NCI-H524 treated with DMSO at 0.1 percent for 48 hours (cell line): Measurements from ENCODE around the gene BCR.
A peak's percentile ranks its signal among the peaks of the same experiment; 100 is the strongest.

ENCODE experiments used
- DNase-seq: peaks from one replicate; lab custom pipeline; 2025; lab: John Stamatoyannopoulos, UW

Gene BCR

GRCh38 chr22:23199159-23199558 lies 18.9 kb downstream of the BCR start:
- DNase-seq, result no peak

- no peak for DNase-seq
These were observed 20.6 kb downstream of the BCR start for GRCh38 chr22:23200898-23201297.

- no peak for DNase-seq
These were observed 22.6 kb downstream of the BCR start for GRCh38 chr22:23202812-23203451.

GRCh38 chr22:23203452-23204124 lies 23.3 kb downstream of the BCR start:
- no peak for DNase-seq

DNA sequence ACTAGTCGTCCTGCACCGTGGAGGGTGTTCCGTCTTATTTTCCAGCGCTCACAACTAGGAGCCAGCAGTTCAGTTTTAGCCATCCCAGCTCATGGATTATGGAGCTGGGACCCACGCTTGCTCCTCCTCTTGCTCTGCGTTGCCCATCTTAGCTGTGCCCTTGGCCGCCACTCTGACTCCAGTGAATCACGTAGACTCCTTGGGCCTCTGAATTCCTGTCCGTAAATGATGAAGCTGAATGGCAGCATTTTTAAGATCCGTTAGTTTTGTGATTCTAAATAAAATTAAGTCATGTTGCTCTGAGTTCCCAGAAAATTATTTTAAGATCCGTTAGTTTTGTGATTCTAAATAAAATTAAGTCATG lies 23.8 kb downstream of the BCR start:
- DNase-seq, result no peak

DNA sequence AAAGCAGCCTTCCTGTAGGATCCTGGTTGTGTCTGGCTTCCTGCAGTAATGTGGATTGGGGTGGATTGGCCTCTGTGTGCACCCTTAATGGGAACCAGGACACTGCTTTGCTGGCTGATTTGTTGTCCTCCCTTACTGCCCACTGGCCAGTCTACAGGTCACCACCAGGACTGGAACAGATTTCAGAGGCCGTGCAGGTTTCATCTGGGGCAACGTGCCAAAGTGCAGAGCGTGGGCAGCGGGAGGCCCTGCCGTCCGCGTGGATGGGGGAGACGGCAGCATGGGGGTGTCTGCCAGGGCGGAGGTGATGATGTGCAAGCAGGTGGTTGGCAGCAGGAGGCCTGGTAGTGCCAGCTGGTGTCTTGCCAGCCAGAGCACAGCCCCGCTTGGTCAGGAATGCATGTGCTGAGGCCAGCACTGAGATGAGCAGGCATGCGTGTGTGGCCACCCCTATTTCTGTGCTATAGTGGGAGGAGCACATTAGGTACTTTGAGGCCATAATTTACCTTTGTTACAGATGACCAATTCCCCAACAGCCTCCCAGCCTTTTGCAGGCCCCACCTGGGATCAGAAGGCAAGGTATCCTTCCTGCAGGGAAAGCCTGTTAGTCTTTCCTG lies 24.3 kb downstream of the BCR start:
- peak; percentile 31 for DNase-seq

DNA sequence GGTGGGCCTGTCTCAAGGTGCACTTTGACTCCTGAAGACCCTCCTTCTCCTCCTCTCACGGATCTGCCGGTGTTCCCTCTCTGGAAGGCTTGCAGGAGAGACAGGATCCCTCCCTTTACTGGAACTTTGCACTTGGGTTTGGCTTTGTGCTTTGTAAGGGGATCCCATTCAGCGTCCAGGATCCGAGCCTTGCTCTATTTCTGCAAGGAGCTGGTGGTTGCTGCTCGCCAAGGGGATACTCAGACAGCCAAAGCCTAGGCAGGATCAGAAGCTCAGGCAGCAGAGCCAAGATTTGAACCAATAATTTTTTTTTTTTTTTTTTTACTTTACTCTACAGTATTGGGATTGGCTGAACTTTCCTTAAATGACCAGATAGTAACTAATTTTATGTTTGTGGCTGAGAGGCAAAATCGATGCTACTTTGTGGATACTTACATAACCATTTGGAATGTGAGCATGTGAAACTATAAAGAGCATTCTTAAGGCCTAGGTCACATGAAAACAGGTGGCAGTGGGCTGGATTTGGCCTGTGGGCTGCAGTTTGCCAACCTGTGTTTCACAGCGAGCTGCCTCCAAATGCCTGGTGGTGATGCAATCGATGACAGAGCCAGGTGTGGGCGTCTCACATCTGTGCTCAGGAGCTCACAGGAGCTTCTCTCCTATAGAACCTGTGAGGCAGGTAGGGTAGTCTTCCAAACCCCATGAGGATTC lies 25.2 kb downstream of the BCR start:
- DNase-seq, result no peak

DNA sequence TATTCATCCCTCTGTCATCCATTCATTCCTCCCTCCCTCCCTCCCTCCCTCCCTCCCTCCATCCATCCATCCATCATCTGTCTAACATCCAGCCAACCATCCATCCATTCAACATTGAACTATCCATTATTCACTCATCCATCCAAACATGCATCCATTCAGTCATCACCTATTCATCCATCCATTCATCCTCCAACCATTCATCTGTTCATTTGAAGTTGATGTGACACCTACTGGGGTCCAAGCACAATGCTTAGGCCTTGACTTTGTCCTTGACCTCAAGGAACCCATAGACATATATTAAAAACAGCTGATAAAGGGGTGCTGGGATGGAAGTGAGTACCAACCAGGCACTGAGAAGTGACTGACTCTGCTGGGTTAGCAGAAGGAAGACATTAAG lies 26.6 kb downstream of the BCR start:
- DNase-seq, result no peak

DNA sequence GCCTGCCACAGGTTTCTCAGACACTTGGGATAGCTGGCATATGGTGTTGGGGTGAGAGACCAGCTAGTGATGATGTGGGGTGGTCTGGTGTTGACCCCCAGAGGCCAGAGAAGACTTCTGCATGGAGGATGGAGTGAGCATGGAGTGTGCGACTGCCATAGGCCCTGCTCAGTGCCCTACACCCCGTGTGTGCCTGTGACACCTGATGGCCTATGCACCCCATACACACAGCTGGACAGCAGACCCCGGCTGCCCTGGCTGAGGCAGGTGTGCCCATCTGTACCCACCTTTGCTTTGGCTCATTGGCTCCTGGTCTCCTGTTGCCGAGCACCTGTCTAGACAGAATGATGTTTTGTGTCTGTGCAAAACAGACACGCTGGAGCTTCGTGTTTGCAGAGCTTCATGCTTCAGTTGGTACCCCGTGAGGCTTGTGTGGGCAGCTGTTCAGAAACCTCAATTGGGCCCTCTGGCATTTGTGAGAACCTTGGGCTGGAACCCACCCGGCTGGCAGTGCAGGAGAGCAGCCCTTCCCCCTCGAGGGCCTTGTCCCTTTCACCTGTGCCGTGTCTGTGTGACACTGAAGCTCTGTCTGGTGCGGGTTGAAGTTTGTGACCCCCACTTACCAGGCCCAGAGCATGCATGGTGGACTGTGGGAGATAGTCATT lies 27.6 kb downstream of the BCR start:
- no peak for DNase-seq

DNA sequence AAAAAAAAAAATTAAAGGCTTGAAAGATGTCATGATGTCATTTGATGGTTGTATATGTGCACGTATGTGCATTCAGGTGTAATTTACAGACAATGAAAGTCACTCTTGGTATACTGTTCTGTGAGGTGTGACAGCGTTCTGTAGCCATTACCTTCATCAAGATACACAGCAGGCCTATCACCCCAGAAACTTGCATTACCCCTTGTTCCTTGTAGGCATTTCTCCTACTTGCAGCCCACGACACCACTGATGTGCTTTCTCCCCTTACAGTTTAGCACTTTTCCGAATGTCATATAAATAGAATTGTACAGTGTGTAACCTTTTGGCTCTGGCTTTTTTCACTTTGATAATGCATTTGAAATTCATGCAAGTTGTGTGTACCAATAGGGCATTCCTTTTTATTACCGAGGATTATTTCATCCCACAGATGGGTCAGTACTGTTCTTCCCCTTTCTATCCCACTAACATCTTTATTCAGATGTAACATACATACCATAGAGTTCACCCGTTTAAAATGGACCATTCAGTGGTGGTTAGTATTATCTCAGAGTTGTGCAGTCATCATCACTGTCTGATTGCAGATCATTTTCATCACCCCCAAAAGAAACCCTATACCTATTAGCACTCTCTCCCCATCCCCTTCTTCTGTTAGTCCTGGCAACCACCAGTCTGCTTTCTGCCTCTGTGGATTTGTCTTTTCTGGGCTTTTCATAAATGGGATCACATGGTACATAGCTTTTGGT lies 30.3 kb downstream of the BCR start:
- no peak for DNase-seq

DNA sequence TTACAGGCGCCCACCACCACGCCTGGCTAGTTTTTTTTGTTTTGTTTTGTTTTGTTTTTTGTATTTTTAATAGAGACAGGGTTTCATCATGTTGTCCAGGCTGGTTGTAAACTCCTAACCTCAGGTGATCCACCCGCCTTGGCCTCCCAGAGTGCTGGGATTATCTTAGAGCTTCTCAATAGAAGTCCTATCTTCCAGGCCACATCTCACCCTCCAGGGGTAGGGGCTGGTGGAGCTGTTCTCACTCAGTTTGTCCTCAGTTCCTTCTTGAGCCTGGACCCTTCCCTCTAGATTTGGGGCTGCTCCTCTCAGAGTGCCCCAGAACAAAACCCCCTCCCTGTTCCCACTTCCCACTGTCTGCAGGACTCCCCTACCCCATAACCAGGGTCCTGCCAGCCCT lies 31.3 kb downstream of the BCR start:
- DNase-seq, result no peak

- DNase-seq, result no peak
These were observed 32.0 kb downstream of the BCR start for GRCh38 chr22:23212061-23213021.

- DNase-seq, result no peak
These were observed 32.8 kb downstream of the BCR start for GRCh38 chr22:23213022-23213555.

DNA sequence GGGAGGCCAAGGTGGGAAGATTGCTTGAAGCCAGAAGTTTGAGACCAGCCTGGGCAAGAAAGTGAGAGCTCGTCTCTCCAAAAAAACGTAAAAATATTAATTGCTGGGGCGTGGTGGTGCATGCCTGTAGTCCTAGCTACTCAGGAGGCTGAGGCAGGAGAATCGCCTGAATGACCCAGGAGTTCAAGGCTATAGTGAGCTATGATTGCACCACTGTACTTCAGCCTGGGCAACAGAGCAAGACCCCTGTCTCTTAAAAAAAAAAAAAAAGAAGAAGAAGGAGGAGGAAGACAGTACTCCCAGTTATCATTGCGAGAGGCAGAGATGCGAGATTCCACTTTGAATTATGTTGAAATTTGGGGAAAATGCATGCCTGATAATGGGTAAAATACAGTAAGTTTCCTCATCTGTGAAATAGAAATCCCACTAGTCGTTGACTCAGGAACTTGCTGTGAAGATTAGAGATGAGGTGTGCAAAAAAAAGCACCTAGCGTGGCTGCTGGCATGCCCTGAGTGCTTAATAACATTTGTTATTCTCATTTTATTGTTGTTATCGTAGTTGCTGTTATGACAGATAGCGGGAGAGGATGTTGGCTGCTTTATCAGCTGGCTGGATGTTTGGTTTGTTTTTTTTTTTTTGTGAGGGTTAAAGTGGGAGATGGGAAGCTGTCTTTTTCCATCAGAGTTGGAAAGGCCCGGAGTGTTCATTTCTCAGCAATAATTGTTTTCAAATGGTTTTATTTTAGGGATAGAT lies 33.4 kb downstream of the BCR start:
- DNase-seq, result no peak

- no peak for DNase-seq
These were observed 34.1 kb downstream of the BCR start for GRCh38 chr22:23214398-23214797.

- DNase-seq, result no peak
These were observed 35.3 kb downstream of the BCR start for GRCh38 chr22:23215294-23216241.

- no peak for DNase-seq
These were observed 36.3 kb downstream of the BCR start for GRCh38 chr22:23216461-23217170.
